HG03520 (cell line): ENCODE data around the gene CCNA2.

Experiments
- ATAC-seq: cut with Tn5 transposase; IDR thresholded peaks from one replicate; pipeline ENCODE4 v1.9.1; 2021; ENCODE audit warnings: mild to moderate bottlenecking, moderate library complexity; ENCODE audit not compliant: unreplicated experiment

CCNA2 gene

GRCh38 chr4:121777625-121778024, 46.1 kb downstream of the CCNA2 start:
- ATAC-seq, result peak; percentile 75

- no peak for ATAC-seq
Observed at GRCh38 chr4:121776610-121777401, 46.9 kb downstream of the CCNA2 start.

DNA sequence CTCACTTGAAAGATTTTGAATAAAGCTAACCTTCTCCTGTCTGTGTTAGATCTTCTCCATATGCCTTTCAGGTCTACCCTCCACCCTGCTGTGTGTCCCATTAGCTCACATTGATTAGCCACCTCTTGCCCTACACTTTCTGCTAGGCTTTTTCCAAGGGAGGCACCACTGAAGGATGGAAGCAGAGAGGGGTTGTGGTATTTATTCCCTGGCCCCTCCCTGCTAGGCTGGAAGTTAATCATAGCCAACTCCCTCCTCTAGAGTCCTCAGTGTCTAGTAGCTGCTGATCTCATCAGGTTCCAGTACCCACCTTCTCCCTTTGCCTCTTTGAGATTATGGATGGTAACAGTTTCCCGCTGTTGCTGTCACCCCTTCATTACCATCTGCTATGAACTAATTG, 49.8 kb downstream of the CCNA2 start:
- no peak for ATAC-seq

GRCh38 chr4:121771869-121772268, 51.8 kb downstream of the CCNA2 start:
- ATAC-seq, result no peak

- no peak for ATAC-seq
Observed at GRCh38 chr4:121769341-121769740, 54.3 kb downstream of the CCNA2 start.

DNA sequence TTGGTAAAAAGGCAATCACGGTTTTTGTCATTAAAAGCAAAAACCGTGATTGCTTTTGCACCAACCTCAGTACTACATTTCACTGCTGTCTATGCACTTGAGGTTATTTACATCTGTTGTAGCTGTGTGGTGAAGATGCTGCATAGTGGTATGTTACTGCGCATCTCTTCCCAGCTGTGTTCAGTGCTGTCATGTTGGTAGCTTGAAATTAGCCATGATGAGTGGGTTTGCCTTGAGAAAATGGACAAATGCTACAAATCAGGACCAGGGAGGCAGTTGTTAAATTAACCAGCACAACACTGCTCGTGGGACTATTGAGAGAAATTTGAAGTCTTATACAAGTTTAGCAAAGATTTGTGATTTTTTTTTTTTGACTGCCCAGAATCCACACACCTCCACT, 56.5 kb downstream of the CCNA2 start:
- ATAC-seq, result no peak
